Choroid plexus epithelial cell (primary cell): ENCODE results near the gene KLF7.

Source experiments
- DNase-seq: peaks from one replicate; pipeline ENCODE4 v3.0.0-alpha.2; 2010; ENCODE audit warnings: low read depth
- H3K4me3 ChIP-seq: 2 replicates; pipeline ENCODE4 v1.5.1; 2011; ENCODE audit warnings: low read depth, mild to moderate bottlenecking, control low read depth, low read length, moderate library complexity
- CTCF ChIP-seq: conservative IDR thresholded peaks from 2 replicates; pipeline ENCODE4 v1.5.1; 2011; ENCODE audit warnings: low read depth, mild to moderate bottlenecking, control low read depth, inconsistent platforms, low read length, moderate library complexity

The KLF7 gene

DNA sequence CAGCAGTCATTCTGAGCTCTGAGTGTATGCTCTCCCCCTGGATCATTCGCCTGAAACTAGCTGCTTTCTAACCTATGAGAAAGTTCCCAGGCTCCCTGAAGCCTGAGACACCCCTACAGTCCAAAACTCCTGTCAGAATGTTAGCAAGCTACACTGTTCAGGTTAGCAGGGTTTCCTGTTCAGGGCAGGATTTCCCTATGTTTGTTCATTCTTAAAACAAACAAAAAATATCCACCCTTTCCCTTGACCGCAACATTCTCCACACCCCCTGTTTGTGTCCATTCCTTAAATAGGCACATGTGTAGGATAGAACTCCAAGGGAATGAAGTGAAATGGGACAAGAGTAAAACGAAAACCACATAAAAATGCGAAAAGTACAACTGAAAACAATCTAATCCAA, 83.1 kb downstream of the KLF7 start:
- no peak for TF ChIP-seq CTCF
- no peak overlapping the region for H3K4me3 ChIP-seq
- peak; percentile 67 for DNase-seq

- no peak for DNase-seq
- no peak for TF ChIP-seq CTCF
- no peak overlapping the region for H3K4me3 ChIP-seq
Measured at GRCh38 chr2:207078186-207078798, 87.5 kb downstream of the KLF7 start.

- TF ChIP-seq CTCF = no peak
- no peak for DNase-seq
- no peak overlapping the region for H3K4me3 ChIP-seq
Measured at GRCh38 chr2:207077266-207077665, 88.5 kb downstream of the KLF7 start.

DNA sequence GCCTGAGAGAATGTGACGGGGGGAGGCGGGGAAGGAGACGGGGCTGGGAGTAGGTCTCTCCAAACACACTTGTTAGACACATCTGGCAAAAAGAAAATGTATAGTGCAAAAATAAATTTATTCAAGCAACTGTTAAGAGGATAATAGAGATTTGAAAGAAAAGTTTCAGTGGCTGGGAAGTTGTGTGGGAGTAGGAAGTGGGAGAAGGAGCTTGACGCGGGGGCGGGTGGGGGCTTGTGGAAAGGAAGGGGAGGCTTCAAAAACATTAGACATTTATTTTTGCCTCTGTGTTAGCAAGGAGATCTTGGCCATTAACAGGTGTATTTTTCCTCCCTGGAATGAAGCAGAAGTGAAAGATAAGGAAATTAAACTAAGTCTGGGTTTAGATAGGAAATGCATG, 90.3 kb downstream of the KLF7 start:
- no peak overlapping the region for H3K4me3 ChIP-seq
- no peak for TF ChIP-seq CTCF
- no peak for DNase-seq

- DNase-seq = peak; percentile 41
- peak; percentile 10 for TF ChIP-seq CTCF
- peak overlapping the region; percentile 18 for H3K4me3 ChIP-seq
Measured at GRCh38 chr2:207073801-207074678, 91.7 kb downstream of the KLF7 start.

DNA sequence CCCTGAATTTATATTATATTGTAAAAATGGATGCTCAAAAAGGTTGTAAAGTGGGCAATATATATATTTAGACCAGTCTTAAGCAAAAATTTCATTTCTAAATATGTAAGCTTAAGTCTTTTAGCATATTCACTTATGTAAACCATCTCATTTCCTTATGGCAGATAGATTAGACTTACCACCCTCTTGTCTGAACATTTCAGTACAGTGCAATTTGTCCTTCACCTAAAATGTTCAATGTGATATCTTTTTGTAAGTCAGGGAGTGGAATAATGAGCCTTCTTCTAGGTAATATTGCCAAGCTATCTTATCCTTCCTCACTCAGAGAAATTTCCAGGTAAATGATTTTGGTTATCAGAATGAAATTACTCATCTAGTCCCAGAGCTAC, 92.3 kb downstream of the KLF7 start:
- no peak for DNase-seq
- TF ChIP-seq CTCF = no peak

More for the DNA sequence above, 92.3 kb downstream of the KLF7 start:
- H3K4me3 ChIP-seq = no peak overlapping the region
